K562 (cell line): Measurements from ENCODE around the gene COL7A1. TPM values are rescaled to one million over a fixed set of nuclear protein-coding genes. Genes with fewer than 3 reads are reported as not detected.

Experiments used
- ATAC-seq: fragments of 200-7000 bp; cut with Tn5 transposase; 3 replicates; pipeline ENCODE4 v1.9.1; 2020; ENCODE audit warnings: moderate library complexity
- BruUV-seq: library from RNA; stranded (reverse); fragments of 400-500 nt; replicated peaks from 2 replicates; lab custom pipeline; 2021; lab: Mats Ljungman, UMichigan
- CTCF ChIA-PET: fragments of 300-600 bp; formaldehyde crosslinking; extraction: SDS; loops from one replicate; lab custom pipeline; 2021; ENCODE audit warnings: low intra/inter-chr PET ratio; lab: Yijun Ruan, JAX
- POLR2A ChIA-PET: fragments of 300-600, 350-650 bp; sonication (Branson Sonifier 250); formaldehyde crosslinking; extraction: SDS; loops from one replicate; lab custom pipeline; 2021; ENCODE audit warnings: antibody characterized with exemption, inconsistent platforms; lab: Yijun Ruan, JAX
- DNase-seq, 4 experiments: peaks; one replicate each; pipeline versions ENCODE4 v3.0.0 to v3.0.0-alpha.2; 2011 to 2018; ENCODE audit warnings: low spot score in 3 of 4, mixed read lengths in 3 of 4; ENCODE audit errors: extremely low read depth in 1 of 4
- FAIRE-seq: peaks from 2 replicates; lab custom pipeline; 2011; peaks lifted over from hg19 to GRCh38; lab: Jason Lieb, UNC
- H2AFZ ChIP-seq: 2 replicates; pipeline ENCODE4 v1.6.0; 2011; ENCODE audit warnings: low read depth, low read length, control low read depth, inconsistent platforms
- H3K27ac ChIP-seq: fragments of 200-600 bp; 3 replicates; pipeline ENCODE4 v1.8.0; 2011; ENCODE audit warnings: low read depth, mild to moderate bottlenecking, control low read depth, inconsistent platforms, low read length, moderate library complexity, mixed read lengths; ENCODE audit errors: extremely low read depth
- H3K27me3 ChIP-seq, 2 experiments: fragments of 300-600 bp in 1 of 2; 2 replicates in 1 of 2; 3 replicates in 1 of 2; pipeline versions ENCODE4 v1.6.0 to v1.8.0; 2011; ENCODE audit warnings: inconsistent platforms in 2 of 2, low read length in 2 of 2, mild to moderate bottlenecking in 1 of 2, mixed read lengths in 1 of 2, moderate library complexity in 1 of 2; ENCODE audit not compliant: control insufficient read depth in 2 of 2, insufficient read depth in 2 of 2
- H3K36me3 ChIP-seq: fragments of 300-600 bp; 3 replicates; pipeline ENCODE4 v1.8.0; 2011; ENCODE audit warnings: mild to moderate bottlenecking, low read length, inconsistent platforms; ENCODE audit not compliant: control insufficient read depth, insufficient read depth
- H3K4me1 ChIP-seq, 2 experiments: fragments of 200-600 bp in 1 of 2; replicated peaks in 1 of 2; 2 replicates in 1 of 2; 3 replicates in 1 of 2; pipeline versions ENCODE4 v1.5.1 to v1.8.0; 2011; ENCODE audit warnings: inconsistent platforms in 2 of 2, low read length in 2 of 2, mild to moderate bottlenecking in 1 of 2, mixed read lengths in 1 of 2, moderate library complexity in 1 of 2; ENCODE audit not compliant: control insufficient read depth in 2 of 2, insufficient read depth in 2 of 2
- H3K4me2 ChIP-seq: 2 replicates; pipeline ENCODE4 v1.6.1; 2011; ENCODE audit warnings: low read length, control low read depth, inconsistent platforms, mixed read lengths; ENCODE audit not compliant: insufficient read depth
- H3K4me3 ChIP-seq: fragments of 200-600 bp; sonication (generic), shearing (Covaris generic); 2 replicates; pipeline ENCODE4 v1.5.1; 2016; ENCODE audit warnings: control low read depth, inconsistent platforms
- H3K79me2 ChIP-seq: fragments of 200-600 bp; 3 replicates; pipeline ENCODE4 v1.8.0; 2011; ENCODE audit warnings: low read length, inconsistent platforms; ENCODE audit not compliant: control insufficient read depth, insufficient read depth
- H3K9ac ChIP-seq, 2 experiments: 2 replicates each; pipeline versions ENCODE4 v1.6.0 to v1.6.1; 2011; ENCODE audit warnings: low read depth in 2 of 2, low read length in 2 of 2, control low read depth in 1 of 2, inconsistent platforms in 1 of 2, mild to moderate bottlenecking in 1 of 2, mixed read lengths in 1 of 2; ENCODE audit not compliant: insufficient read depth in 1 of 2
- H3K9me1 ChIP-seq: one replicate; pipeline ENCODE4 v1.6.0; 2011; ENCODE audit warnings: inconsistent platforms, mild to moderate bottlenecking, low read length, moderate library complexity; ENCODE audit not compliant: control insufficient read depth, insufficient read depth
- H3K9me3 ChIP-seq: replicated peaks from 2 replicates; pipeline ENCODE4 v1.5.1; 2011; ENCODE audit warnings: low read depth, low read length, inconsistent platforms; ENCODE audit not compliant: control insufficient read depth, insufficient read depth
- H4K20me1 ChIP-seq: replicated peaks from 2 replicates; pipeline ENCODE4 v1.6.1; 2011; ENCODE audit warnings: low read length, inconsistent platforms, mixed read lengths; ENCODE audit not compliant: control insufficient read depth, insufficient read depth
- ASH1L ChIP-seq: fragments of 450-650 bp; IDR thresholded peaks from 2 replicates; pipeline ENCODE4 v1.6.1; 2018; ENCODE audit warnings: borderline replicate concordance, mild to moderate bottlenecking, low read depth; ENCODE audit not compliant: partially characterized antibody
- BRD4 ChIP-seq: fragments of 200-600 bp; sonication (generic); IDR thresholded peaks from 2 replicates; pipeline ENCODE4 v1.6.1; 2017; ENCODE audit warnings: inconsistent platforms
- HIVEP1 ChIP-seq: fragments of 250-450 bp; sonication (Bioruptor Pico); IDR thresholded peaks from 2 replicates; pipeline ENCODE4 v1.4.0; 2020; ENCODE audit warnings: mild to moderate bottlenecking
- MBD1 ChIP-seq: fragments of 250-450 bp; sonication (Bioruptor Pico); IDR thresholded peaks from 2 replicates; pipeline ENCODE4 v1.8.0; 2022; ENCODE audit warnings: inconsistent platforms
- NR0B1 ChIP-seq: fragments of 450-650 bp; IDR thresholded peaks from one replicate; pipeline ENCODE4 v1.6.1; 2018; ENCODE audit warnings: mild to moderate bottlenecking, moderate library complexity; ENCODE audit not compliant: partially characterized antibody
- RBM14 ChIP-seq: fragments of 200-400 bp; formaldehyde crosslinking; IDR thresholded peaks from 2 replicates; pipeline ENCODE4 v1.6.1; 2018; ENCODE audit warnings: low read depth, mild to moderate bottlenecking, low read length, moderate library complexity, borderline replicate concordance; ENCODE audit not compliant: insufficient read depth
- SNAPC5 ChIP-seq: fragments of 250-450 bp; sonication (Bioruptor Pico); IDR thresholded peaks from 2 replicates; pipeline ENCODE4 v1.8.0; 2021; ENCODE audit warnings: moderate library complexity, mild to moderate bottlenecking, inconsistent platforms
- TOE1 ChIP-seq, 2 experiments: fragments of 450-650 bp in 1 of 2; sonication (generic) in 1 of 2; formaldehyde crosslinking in 1 of 2; IDR thresholded peaks; 2 replicates each; pipeline versions ENCODE4 v1.7.1 to v1.8.0; 2016 to 2022; ENCODE audit warnings: borderline replicate concordance in 2 of 2, mild to moderate bottlenecking in 2 of 2, antibody characterized with exemption in 1 of 2, inconsistent platforms in 1 of 2, low read depth in 1 of 2, missing genetic modification reagents in 1 of 2, moderate library complexity in 1 of 2
- TRIM28 ChIP-seq: fragments of 450-650 bp; IDR thresholded peaks from 2 replicates; pipeline ENCODE4 v1.6.1; 2017
- USF2 ChIP-seq: sonication (generic); formaldehyde crosslinking; IDR thresholded peaks from 2 replicates; pipeline ENCODE4 v1.5.0; 2020; ENCODE audit warnings: missing genetic modification reagents
- ZNF174 ChIP-seq: fragments of 250-450 bp; sonication (Bioruptor Pico); IDR thresholded peaks from 2 replicates; pipeline ENCODE4 v1.4.0; 2020; ENCODE audit warnings: mild to moderate bottlenecking
- WGBS: fragments of 100-300 bp; shearing (Covaris generic); methylation state at CpG from one replicate; pipeline ENCODE4 v1.1.6; 2016; ENCODE audit warnings: low coverage, mixed read lengths; ENCODE audit not compliant: insufficient coverage; ENCODE audit errors: missing lambda C conversion rate; 5-methylcytosine and 5-hydroxymethylcytosine counted together
- in situ Hi-C: fragments of 300-500 bp; cut with MboI; formaldehyde crosslinking; loops from 4 replicates; pipeline ENCODE4 v1.15.0; 2018; ENCODE audit warnings: inconsistent platforms, mixed read lengths
- intact Hi-C: fragments of 100-400 bp; cut with micrococcal nuclease; formaldehyde crosslinking; loops from 2 replicates; pipeline ENCODE4 v1.14.2; 2022
- polyA plus RNA-seq, 8 experiments: library from polyadenylated mRNA; depleted of rRNA in 4 of 8; stranded (reverse) in 5 of 8; unstranded in 3 of 8; fragments of >200 nt; fragmentation: Nextera tagmentation in 2 of 8; fragmentation: Illumina TruSeq in 1 of 8; extraction: Ambion mirVana in 2 of 8; extraction: Trizol in 1 of 8; gene quantifications; 2 replicates each; pipeline versions ENCODE4 v1.2.1 to v1.2.3, GENCODE V29; 2011 to 2014; ENCODE audit warnings: inconsistent platforms in 1 of 8, missing spikeins in 1 of 8
- total RNA-seq, 7 experiments: library from RNA; depleted of rRNA in 6 of 7; stranded (reverse); fragments of >200 nt in 6 of 7; fragmentation: Illumina TruSeq in 2 of 7; extraction: Trizol in 2 of 7; gene quantifications; 2 replicates each; pipeline versions ENCODE4 v1.2.1 to v1.2.3, GENCODE V29; 2011 to 2021; ENCODE audit warnings: low replicate concordance in 1 of 7

COL7A1 gene
- total and polyA plus RNA-seq, 9 of the 15 experiments (the other 6 are each of a cell fraction or from before 2014, with no cell fraction given), result 0.09 to 0.66 (median 0.35) TPM; not detected in 3

GRCh38 chr3:48596157-48596556 is 1.0 kb upstream of the COL7A1 start:
- no peaks in the 10 kb centered on the region for H3K9me3 ChIP-seq
- H3K79me2 ChIP-seq, result no peaks in the 10 kb centered on the region
- H3K4me3 ChIP-seq, result no peak overlapping the region
- ChIA-PET POLR2A (interaction anchor here (0.6 to 0.7 kb wide), 3 partner anchors 19 to 145 kb away, joined by 3 to 5 read pairs (median 3); no protein-coding TSS in a partner anchor), CTCF (no interaction called here)
- peak; percentile 24; the same call in 2 of the 3 replicates for ATAC-seq
- intact Hi-C loops, result no loop called here
- H2AFZ ChIP-seq, result no peak overlapping the region
- peak in 1 of 4 experiments; percentile 8 for DNase-seq
- 42% methylated on average over 4 of the region's 5 CpGs for WGBS
- no peak for FAIRE-seq
- in situ Hi-C loops, result no loop called here
- peaks cover 0 to 9% of the 10 kb centered on the region in 2 experiments; a peak in 2 of 5 replicates for H3K27me3 ChIP-seq
- 0 out of 2 replicates have a peak overlapping the region, but pooled peaks have one; percentile 8 for H3K4me2 ChIP-seq
- no peaks in the 10 kb centered on the region for H3K9me1 ChIP-seq
- peaks cover 39% of the 10 kb centered on the region; the same call in 2 of the 3 replicates for H3K36me3 ChIP-seq
- H4K20me1 ChIP-seq, result no peaks in the 10 kb centered on the region
- peaks cover 12 to 47% of the 10 kb centered on the region in 2 experiments; a peak in 4 of 5 replicates for H3K4me1 ChIP-seq
- H3K9ac ChIP-seq, result no peak overlapping the region
- H3K27ac ChIP-seq, result peak overlapping the region; percentile 39; the same call in 2 of the 3 replicates
- no TSS peak for BruUV-seq
- TF ChIP-seq TRIM28, result no peak
- no peak for TF ChIP-seq SNAPC5 (CRISPR knock-in tag)
- no peak for TF ChIP-seq RBM14
- TF ChIP-seq HIVEP1 (CRISPR knock-in tag), result no peak
- TF ChIP-seq NR0B1, result no peak
- no peak for TF ChIP-seq BRD4
- no peak for TF ChIP-seq ASH1L
- TF ChIP-seq ZNF174 (CRISPR knock-in tag), result no peak
- no peak for TF ChIP-seq USF2 (CRISPR knock-in tag)
- no peak for TF ChIP-seq TOE1 (IDR thresholded peaks at IDR 0.05; ENCODE audit: borderline replicate concordance)
- no peak for TF ChIP-seq TOE1 (CRISPR knock-in tag; IDR thresholded peaks at IDR 0.05; ENCODE audit: borderline replicate concordance, low read depth)
- TF ChIP-seq MBD1 (CRISPR knock-in tag), result no peak
